Inferior parietal cortex (tissue), 1 donor: ENCODE measurements around the gene TSPAN17.
"Not testable (repeated sequence)": the region's sequence is repeated elsewhere in the genome, so short reads cannot be mapped to it uniquely, and the experiment has no call there.

Experiments used
- DNase-seq: peaks from one replicate; pipeline ENCODE4 v3.0.0-alpha.2; 2016; ENCODE audit errors: extremely low spot score

TSPAN17 gene

GRCh38 chr5:176680226-176680563 is 32.9 kb downstream of the TSPAN17 start:
- no peak for DNase-seq

- DNase-seq = no peak
Measured at GRCh38 chr5:176682016-176682531, 34.8 kb downstream of the TSPAN17 start.

GRCh38 chr5:176685010-176685409 is 37.7 kb downstream of the TSPAN17 start:
- no peak for DNase-seq

- DNase-seq = no peak
Measured at GRCh38 chr5:176687247-176687646, 40.0 kb downstream of the TSPAN17 start.

GRCh38 chr5:176687881-176688280 is 40.6 kb downstream of the TSPAN17 start:
- no peak for DNase-seq

- DNase-seq = no peak
Measured at GRCh38 chr5:176690911-176691310, 43.6 kb downstream of the TSPAN17 start.

GRCh38 chr5:176691524-176691923 is 44.2 kb downstream of the TSPAN17 start:
- DNase-seq = no peak

- DNase-seq = no peak
Measured at GRCh38 chr5:176692326-176692725, 45.0 kb downstream of the TSPAN17 start.

- no peak for DNase-seq
Measured at GRCh38 chr5:176692839-176693476, 45.7 kb downstream of the TSPAN17 start.

- no peak for DNase-seq
Measured at GRCh38 chr5:176693477-176693851, 46.2 kb downstream of the TSPAN17 start.

GRCh38 chr5:176694146-176694545 is 46.9 kb downstream of the TSPAN17 start:
- DNase-seq = no peak

GRCh38 chr5:176694631-176695030 is 47.3 kb downstream of the TSPAN17 start:
- no peak for DNase-seq

GRCh38 chr5:176695073-176695472 is 47.8 kb downstream of the TSPAN17 start:
- no peak for DNase-seq

- no peak for DNase-seq
Measured at GRCh38 chr5:176697267-176697933, 50.1 kb downstream of the TSPAN17 start.

- DNase-seq = no peak
Measured at GRCh38 chr5:176697934-176698538, 50.8 kb downstream of the TSPAN17 start.

GRCh38 chr5:176699446-176699845 is 52.2 kb downstream of the TSPAN17 start:
- not testable (repeated sequence) for DNase-seq

- DNase-seq = peak; percentile 56
Measured at GRCh38 chr5:176700239-176700847, 53.1 kb downstream of the TSPAN17 start.

GRCh38 chr5:176702671-176703641 is 55.7 kb downstream of the TSPAN17 start:
- no peak for DNase-seq

- no peak for DNase-seq
Measured at GRCh38 chr5:176703857-176704256, 56.6 kb downstream of the TSPAN17 start.

- DNase-seq = no peak
Measured at GRCh38 chr5:176704355-176704754, 57.1 kb downstream of the TSPAN17 start.

GRCh38 chr5:176704817-176705216 is 57.5 kb downstream of the TSPAN17 start:
- no peak for DNase-seq
